NOMO-1 (cell line): Measurements from ENCODE around the gene RADIL.

Experiments used
- DNase-seq, 2 experiments: peaks; one replicate each; lab custom pipeline; 2025; ENCODE audit not compliant: unreplicated experiment in 2 of 2; lab: John Stamatoyannopoulos, UW

Gene RADIL

DNA sequence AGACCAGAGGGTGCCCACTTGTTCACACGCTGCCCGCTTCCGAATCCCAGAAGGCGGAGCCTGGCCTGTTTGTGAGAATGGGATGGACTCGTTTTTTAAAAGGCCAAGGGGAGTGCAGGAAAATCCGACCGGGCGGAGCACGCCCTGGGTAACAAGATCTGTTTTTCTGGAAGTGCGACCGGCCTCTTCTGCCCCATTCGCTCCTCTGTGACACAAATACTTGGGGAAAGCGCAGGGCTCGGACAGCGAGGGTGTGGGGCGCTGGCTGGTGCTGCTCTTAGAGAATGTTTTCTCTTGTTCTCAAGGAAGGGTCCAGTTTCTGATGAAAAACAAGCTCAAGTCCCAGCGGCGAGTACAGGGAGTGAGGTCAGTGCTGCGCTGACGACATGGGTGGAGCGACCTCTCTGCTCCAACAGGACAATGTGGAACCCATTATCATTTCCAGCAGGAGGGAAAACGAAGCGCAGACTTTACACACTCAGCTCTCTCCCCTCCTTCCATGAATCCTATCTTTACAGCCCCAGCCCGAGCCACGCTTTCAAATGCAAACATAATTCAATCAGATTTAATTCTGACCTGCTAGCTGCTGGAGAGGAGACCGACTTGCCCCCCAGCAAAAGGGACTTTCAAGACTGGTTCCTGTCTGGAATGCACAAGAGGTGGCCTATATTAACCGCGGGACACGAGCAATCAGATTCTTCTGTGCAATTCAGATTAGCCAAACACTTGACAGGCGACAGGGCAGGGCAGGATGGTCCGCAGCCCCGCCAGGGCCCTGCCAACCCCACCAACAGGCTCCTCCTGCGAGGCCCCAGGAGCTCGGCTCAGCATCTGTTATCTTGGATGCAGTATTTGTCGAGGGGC is 1.1 kb downstream of the RADIL start:
- DNase-seq: no peak

DNA sequence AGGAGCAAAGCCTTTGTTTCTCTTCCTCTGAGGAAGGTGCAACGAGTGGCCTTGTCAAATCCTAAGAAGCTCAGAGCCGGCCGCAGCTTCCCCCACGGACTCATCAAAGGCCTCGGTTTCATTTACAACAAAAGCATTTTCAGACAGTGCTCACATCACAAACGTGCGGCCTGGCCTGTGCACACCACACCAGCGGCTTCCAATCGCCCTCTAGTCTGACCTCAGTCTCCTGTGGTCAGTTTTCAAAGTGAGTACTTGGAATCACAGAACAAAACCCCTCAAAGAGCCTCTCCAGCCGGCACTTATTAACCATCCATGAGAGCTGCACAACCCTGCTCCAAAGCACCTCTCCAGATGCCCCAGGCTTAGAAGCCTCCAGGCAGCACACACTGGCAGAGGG is 3.3 kb downstream of the RADIL start:
- DNase-seq: no peak

DNA sequence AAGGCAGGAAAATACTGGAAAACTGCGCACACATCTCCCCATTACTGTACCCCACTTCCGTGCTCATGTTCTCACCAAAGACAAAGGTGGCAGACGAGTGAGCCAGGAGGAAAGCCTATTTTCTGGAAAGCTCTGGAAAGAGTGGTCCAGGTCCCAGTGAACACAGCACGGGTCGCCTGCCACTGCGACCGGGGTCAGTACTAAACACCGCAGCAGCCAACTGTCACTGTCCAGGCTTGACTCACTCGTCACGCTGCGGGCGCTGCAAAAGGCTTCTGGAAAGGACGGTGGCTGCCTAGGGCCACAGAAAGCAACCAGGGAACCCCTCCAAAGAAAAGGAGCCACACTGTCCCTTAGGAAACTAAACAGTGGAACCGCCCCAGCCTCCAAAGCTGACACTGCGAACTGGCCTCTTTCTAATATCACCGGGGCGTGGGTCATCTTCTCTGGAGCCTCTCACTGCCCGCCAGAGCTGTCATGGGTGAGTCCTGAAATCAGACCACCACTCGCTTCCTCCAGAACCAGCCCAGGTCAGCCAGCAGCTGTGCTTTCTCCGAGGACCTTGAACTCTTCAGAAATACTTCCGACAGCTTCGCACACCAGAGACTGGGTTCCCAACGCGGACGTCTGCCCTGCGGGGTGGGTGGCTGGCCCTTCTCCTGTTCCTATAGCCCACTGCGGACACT is 4.0 kb downstream of the RADIL start:
- DNase-seq: no peak

DNA sequence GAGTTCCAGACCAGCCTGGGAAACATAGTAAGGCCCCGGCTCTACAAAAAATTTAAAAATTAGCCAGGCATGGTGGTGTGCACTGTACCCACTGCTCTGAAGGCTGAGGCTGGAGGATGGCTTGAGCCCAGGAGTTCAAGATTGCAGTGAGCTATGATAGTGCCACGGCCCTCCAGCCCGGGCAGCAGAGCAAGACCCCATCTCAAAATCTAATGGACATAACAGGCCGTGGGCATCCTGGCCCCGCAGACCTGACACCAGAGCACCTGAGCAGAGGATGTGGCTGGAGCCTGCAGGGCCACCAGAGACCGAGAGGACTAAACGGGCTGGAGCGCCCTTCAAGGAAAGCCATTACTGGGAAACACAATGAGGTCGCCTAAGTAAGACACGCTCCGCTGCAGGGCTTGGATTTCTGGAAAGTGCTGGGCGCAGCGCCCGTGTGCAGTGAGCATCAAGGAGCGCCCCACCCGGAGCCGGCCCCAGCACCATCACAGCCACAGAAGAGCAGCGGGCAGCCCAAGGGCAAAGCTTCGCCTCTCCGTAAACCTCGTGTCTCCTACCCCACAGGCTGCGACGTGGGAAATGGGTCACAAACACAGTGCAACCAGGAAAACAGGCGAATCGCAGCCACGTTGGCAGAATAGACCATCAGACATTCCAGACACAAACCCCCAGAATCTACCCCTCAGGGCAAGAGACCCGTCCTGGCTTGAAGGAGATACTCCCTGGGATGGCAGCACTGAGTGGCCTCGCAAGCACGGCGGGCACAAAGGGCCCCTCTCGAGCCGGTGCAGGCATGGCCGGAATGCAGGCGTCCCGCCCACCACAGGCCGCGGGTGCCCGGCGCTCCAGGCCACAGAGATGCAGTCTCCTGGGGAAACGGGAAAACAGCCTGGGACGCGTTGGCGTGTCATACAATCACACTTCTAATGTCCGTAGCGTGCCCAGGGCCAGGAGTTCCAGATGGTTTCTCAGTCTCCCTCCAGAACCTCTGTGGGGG is 4.9 kb downstream of the RADIL start:
- no peak for DNase-seq

DNA sequence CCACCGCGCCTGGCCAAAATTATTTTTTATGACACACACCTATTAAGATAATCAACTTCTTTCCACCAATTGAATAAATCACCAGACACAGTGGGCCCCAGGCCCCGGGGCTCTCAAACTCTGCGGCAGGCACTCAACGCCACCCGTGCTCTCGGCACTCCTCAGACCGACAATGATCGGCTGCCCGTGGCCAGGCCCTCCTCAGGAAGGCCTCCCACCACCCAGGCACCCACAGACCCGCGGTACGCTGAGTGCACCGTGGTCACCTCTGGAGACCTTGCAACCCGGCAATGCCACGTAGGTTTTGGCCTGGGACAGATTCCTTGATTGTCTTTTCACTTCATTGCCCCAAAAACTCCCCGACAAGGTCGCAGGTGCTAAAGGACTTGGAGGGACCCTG is 6.9 kb downstream of the RADIL start:
- no peak for DNase-seq

DNA sequence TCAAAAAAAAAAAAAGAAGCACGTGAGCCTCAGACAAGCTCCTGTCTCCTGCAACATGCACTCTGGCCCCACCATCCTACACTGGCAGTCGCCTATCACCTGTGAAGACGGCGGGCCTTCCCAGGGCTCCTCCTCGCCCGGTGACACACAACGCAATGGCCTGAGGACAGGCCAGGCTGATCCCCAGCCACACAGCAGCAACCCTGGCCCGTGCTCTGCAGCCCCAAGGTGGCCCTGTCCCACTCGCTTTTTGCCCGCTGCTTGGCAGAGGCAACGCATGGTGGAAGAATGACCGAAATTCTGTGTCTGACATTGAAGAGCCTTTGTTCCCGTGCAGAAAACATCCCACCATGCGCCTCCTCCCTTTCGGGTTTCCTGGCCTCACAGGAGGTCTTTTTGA is 8.1 kb downstream of the RADIL start:
- DNase-seq: no peak

DNA sequence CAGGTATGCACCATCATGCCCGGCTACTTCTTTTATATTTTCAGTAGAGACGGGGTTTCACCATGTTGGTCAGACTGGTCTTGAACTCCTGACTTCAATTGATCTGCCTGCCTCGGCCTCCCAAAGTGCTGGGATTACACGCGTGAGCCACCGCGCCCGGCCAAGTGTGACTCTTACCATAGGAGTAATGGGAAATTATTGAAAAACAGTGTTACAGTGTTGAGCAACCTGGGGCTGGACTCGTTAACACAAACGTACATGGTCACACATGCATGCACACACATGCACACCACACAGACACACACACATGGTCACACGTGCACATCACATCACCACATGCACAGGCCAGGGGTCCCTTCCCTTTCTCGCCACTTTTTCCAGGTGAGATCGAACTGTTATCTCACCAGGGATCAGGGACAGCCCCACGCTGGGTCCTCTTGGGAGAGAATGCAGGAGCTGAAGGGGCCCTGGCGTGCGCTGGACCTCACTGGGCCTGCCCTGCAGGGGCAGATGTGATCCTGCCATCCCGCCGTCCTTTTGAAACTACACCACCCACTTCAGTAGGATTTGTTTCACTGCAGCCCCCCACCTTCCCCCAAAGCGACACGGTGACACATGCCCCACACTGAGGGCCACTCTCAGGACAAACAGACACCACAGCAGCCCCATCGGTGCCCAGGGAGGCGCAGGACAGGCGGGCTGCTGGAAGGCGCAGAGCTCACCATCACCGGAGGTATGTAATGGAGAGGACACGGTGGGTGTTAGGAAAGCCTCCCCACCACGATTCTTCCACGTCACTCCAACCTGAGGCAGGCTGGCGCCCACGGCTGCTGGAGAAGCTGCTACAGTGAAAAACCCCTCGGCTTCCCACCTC is 10.2 kb downstream of the RADIL start:
- DNase-seq: no peak

DNA sequence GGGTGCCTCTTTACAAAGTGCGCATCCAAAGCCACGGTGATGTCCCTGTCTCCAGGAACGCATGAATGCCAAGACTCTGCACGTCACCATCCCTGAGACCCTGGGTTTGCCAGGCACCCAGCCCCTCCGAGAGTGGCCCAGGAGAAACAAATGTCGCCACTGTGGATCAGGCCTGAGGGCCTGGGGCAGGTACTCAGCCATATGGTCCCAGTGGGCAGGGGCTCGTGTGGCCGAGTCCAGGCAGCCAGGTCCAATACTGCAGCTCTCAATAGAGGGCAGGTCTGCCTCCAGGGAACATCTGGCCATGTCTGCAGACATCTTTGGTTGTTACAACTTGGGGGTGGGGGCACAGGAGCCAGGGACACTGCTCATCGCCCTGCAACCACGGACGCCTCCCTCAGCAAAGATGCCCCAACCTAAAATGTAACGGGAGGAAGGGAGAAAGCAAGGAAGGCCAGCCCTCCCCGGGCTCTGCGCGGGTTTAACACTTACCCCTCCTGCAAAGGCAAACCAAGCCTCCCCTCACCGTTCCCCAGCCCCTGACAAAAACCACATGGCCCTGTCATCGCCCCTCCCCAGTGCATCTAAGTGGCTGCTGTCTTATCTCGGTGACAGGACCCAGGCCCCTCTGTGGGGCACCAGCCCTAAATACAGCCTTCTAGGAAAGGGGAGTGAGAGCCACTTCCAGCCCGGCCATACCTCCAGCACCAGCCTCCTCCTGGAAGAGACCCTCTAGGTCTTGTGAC is 11.4 kb downstream of the RADIL start:
- no peak for DNase-seq

DNA sequence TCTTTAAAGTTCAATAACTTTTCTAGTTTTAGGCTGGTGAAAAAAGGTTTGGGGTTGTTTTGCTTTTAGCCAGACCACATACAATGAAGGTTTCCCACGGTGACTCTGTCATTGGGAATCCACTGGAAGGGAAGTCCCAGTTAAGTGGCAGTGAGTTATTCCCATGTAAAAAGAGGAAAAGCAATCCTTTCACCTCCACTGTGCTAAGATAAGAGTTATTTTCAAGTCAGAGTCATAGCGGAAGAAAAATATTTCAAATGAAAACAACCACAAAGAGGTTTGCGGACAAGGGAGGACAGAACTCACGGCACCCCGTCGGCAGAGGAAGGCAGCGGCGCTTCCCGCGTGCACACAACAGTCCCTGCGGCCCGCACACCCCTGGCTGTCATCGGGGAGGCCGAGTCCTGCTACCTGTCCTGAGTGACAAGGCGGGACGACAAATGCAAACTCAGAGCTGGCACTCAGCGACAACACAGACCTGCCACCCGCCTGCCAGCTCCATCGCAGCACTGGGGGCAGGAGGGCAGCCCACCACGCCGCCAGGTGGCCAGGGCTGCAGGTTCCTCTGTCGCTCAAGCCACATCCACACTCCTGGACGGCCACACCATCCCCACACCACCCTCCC is 12.3 kb downstream of the RADIL start:
- DNase-seq: no peak

DNA sequence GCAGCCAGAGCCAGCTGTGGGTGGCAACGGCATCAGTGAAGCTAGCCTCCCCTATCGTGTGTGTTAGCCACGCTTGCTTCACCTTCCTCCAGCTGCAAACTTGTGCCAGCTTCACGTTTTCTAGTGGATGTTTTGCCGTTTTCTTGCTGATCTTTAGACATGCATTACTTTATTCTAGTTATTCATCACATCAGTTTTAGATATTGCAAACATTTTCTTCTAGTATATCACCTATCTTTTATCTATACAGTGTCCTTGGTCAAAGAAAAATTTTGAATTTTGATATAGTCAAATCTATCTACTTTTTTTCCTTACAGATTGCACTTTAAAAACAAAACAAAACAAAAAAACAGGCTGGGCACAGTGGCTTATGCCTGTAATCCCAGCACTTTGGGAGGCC is 15.0 kb downstream of the RADIL start:
- no peak for DNase-seq

DNA sequence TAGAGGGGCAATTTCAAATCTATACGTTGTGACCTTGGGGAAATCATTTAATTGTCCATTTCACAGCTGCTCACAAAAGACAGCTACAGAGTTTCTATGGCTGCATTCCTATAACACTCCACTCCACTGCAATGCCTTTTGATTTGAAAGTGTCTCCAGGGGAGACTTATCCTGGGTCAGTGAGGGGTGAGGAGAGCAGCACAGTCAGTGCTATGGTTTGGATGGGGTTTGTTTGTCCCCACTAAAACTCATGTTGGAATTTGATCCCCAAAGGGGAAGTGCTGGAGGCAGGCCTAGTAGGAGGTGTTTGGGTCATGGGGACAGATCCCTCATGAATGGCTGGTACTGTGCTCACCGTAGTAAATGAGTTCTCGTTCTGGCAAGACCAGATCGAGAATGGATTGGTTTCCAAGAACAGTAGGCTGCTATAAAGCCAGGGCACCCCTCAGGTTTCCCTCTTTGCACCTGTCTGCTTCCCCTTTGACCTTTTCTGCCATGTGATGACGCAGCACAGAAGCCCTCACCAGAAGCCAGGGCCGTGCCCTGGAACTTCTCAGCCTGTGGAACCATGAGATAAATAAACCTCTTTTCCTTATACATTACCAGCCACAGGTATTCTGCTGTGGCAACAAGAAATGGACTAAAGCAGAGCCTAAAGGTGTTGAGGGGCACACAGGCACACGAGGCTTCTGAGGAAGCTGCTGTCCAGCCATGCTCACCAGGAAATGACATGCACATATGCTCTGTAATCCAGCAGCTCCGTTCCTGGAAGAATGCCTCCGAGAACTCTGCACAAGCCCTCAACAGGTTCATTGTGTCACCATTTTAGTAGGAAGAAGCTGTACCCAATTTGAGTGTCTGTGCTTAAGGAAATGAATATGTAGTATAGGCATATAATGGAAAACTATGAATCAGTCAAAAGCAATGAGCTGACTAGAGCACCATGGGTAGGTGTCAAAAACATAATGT is 16.7 kb downstream of the RADIL start:
- no peak for DNase-seq

DNA sequence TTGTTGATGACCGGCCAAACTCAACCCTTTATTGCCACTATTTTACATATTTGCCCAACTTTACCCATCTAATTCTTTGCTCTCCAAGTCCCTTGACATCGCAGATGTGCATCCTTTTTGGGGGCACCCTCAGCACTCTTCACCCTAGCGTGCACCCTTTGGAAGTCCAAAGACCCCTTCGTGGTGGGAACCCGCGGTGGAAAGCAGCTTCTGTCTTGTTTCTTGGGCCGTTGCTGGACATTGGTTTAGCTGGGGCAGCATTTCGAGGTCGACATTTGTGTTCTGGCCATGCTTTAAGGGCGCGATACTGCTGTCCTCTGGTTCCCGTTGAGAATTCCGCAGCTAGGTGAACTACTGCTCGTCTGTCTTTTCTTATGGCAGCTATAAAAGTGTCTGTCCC is 21.4 kb downstream of the RADIL start:
- DNase-seq: no peak

DNA sequence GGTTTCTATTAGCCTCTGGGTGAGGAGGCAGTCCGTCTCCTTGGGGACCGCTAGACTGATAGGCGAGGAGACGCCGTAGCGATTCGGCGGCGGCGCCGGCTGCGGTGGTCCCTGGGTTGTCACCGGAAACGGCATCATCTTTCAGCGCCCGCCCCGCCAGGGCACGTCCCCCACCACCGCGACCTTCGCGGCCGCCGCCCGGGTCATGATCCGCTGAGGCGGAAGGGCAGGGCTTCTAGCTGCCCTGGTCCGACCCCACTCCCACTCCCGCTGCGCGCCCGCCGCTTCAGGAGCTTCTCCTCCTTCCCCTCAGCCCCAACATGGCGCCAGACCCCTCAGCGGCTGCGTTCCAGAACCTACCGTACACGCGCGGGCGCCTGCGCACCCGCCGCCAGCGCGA is 21.8 kb downstream of the RADIL start, which contains the start of gene PAPOLB:
PAPOLB (minus strand) TSS at position 358 of the 400 bp plus-strand sequence; CDS start at position 138, 220 bp downstream.
- no peak for DNase-seq

DNA sequence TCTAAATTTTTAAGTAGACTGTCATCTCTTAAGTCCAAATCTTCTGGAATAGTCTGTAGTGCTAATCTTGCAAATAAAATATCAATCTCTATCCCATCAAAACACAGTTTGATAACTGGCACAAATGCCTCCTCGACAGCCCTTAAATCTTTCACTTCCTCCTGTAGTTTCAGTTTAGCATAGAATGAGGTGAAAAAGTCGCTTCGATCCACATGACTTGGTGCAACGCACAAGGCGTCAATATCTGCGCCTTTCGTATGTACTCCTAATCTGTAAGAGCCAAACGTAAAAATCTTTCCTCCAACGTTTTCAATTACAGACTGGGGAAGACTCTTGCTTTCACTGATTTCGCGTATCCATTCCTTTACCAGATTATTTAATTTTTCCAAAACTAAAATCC is 22.3 kb downstream of the RADIL start:
- DNase-seq: no peak

DNA sequence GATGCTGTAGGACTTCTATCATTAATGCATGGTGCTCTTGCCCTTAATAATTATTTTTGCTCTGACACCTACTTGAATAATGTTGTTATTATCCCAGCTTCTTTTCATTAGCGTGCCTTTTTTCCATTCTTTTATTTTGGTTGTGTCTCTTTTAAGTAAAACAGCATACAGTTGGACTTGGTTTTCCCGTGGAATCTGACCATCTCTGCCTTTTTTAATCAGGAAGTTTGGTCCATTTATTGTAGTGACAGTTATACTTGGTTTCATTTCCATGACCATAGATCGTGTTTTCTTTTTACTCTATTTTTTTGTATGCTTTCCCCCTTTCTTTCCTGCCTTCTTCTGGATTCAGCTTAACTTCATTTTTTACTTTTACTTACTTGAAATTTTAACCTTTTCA is 26.3 kb downstream of the RADIL start:
- DNase-seq: no peak

DNA sequence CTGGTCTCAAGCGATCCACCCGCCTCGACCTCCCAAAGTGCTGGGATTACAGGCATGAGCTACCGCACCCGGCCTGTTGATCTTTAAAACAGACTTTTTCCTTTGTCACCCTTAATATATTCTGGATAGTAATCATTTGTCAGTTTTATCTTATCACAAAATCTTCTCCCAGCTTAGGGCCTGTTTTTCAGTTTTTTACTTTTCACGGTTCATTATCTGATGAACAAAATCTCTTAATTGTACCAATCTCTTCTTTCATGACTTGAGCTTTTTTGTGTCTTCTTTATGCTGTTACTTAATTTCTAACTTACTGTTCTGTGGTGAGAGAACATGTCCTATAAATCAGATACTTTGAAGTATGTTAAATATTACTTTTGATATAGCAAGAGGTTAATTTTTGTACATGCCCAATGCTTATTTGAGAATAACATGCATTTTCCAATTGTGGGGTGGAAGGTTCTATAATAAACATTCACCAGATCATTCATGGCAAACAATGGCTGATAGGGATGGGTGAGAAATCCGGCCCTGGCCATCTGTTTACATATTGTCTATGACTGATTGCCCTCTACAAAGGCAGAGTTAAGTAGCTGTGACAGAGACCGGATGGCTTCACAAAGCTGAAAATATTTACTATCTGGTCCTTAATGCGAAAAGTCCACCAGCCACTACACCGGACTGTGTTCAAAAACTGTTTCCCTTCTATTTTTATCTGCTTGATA is 27.0 kb downstream of the RADIL start:
- no peak for DNase-seq

DNA sequence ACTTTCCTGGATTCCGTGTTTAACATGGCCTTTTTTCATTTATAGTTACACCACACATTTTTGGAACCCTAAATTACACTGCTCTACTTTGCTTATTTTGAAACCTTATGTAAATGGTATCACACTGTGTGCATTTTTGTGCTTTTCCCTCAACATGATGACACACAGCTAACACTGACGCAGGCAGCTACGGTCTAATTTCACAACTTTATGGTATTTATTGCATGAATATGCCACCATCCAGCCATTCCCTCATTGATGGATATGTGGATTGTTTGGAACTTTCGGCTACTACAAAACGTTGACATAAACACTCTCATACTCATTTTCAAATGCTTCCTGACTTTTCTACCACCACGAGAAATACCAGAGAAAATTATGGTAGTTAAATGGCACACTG is 28.6 kb downstream of the RADIL start:
- DNase-seq: no peak
